ENCODE data around the gene OR5AK2. TPM values are rescaled to one million over a fixed set of nuclear protein-coding genes. Genes with fewer than 3 reads are reported as not detected.
"Not testable (repeated sequence)": the region's sequence is repeated elsewhere in the genome, so short reads cannot be mapped to it uniquely, and the experiment has no call there.

The OR5AK2 gene, protein sequence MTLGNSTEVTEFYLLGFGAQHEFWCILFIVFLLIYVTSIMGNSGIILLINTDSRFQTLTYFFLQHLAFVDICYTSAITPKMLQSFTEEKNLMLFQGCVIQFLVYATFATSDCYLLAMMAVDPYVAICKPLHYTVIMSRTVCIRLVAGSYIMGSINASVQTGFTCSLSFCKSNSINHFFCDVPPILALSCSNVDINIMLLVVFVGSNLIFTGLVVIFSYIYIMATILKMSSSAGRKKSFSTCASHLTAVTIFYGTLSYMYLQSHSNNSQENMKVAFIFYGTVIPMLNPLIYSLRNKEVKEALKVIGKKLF
- total RNA-seq (2014; rRNA removed; shearing (Covaris generic); ENCODE audit: low replicate concordance), result not detected in 2 replicates

DNA sequence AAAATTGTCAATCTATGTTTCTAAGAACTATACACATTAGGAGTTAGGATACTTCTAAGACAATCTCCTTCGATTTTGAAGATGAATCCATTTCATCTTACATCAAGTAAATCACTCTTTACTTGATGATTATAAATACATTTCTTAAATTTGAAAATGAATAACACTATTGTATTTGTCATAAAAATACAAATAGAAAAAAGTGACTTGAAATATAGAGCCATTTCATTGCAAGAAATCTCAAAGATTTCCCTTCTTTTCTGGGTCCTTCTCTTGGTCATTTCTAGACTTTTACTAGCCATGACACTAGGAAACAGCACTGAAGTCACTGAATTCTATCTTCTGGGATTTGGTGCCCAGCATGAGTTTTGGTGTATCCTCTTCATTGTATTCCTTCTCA, at the start of gene OR5AK2:
Gene OR5AK2, plus strand, starts transcription at position 301 of the 400 bp plus-strand sequence. Its CDS starts 0 bp downstream, at position 301.
- no peaks in the 10 kb centered on the region for H3K36me3 ChIP-seq
- DNase-seq, result no peak
- H3K9me3 ChIP-seq, result no peaks in the 10 kb centered on the region
- no peaks in the 10 kb centered on the region; the same call in 1 of the 2 replicates for H3K27me3 ChIP-seq
- H3K4me3 ChIP-seq, result no peak within 1 kb of the TSS

DNA sequence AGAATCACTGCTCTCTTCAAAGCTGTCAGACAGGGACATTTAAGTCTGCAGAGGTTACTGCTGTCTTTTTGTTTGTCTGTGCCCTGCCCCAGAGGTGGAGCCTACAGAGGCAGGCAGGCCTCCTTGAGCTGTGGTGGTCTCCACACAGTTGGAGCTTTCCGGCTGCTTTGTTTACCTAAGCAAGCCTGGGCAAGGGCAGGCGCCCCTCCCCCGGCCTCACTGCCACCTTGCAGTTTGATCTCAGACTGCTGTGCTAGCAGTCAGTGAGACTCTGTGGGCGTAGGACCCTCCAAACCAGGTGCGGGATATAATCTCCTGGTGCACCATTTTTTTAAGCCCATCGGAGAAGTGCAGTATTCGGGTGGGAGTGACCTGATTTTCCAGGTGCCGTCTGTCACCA, 43.2 kb upstream of the OR5AK2 start:
- DNase-seq, H3K27me3 ChIP-seq, H3K9me3 ChIP-seq, H3K36me3 ChIP-seq, H3K4me3 ChIP-seq: not testable (repeated sequence)

DNA sequence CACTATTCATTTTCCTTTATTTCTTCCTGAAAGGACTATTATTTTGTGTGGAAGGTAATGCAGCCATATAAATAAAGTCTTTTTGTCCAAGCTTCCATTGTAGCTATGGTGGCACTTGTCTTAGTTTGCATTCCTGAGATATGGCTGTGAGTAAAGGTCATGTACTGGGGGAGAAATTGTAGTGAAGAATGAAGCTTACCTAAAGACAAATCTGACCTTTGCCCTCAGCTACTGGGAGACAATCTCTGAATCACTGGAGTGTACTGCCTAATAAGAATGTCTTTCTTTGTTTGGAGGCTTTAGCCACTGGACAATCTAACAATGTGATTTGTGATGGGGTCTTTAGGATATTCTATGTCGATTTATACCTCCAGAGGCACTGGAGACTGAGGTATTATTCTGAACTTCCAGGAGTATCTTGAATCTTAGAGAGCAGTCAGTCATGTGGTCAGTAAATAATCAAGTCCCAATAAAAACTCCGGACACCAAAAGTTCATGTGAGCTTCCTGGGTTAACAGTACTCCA, 39.7 kb upstream of the OR5AK2 start:
- DNase-seq, result no peak

DNA sequence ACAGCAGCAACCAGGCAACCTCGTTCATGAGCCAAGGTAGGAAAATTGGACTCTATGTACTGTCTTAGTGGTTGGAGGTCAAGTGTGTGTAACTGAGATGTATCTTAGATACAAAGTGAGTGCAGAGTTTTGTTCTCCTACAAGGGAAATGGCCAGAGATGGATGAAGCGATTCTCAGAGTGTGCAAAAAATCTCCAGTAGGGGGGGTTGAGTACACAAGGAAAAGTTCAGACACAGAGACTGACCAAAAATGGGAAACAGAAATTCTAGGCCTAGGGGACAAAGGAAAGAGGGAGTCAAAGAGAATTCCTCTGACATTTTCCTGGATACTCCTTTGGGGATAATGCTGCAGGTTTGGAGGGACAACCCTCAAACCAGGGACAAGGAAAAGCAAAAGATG, 38.2 kb upstream of the OR5AK2 start:
- DNase-seq, result no peak
- no peaks in the 10 kb centered on the region for H3K27me3 ChIP-seq
- no peaks in the 10 kb centered on the region for H3K36me3 ChIP-seq
- H3K4me3 ChIP-seq, result no peak overlapping the region
- no peaks in the 10 kb centered on the region for H3K9me3 ChIP-seq

More for the DNA sequence above, 39.7 kb upstream of the OR5AK2 start:
- no peaks in the 10 kb centered on the region for H3K27me3 ChIP-seq
- H3K36me3 ChIP-seq, result no peaks in the 10 kb centered on the region
- no peak overlapping the region for H3K4me3 ChIP-seq
- no peaks in the 10 kb centered on the region for H3K9me3 ChIP-seq

DNA sequence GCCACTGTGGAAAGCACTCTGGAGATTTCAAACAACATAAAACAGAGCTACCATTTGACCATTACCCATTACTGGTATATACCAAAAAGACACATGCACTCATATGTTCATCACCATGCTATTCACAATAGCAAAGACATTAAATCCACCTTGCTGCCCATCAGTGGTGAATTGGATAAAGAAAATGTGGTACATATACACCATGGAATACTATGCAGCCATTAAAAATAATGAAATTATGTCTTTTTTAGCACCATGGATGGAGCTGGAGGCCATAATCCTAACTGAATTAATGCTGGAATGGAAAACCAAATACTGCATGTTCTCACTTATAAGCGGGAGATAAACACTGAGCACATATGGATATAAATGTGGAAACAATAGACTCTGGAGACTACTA, 34.8 kb upstream of the OR5AK2 start:
- not testable (repeated sequence) for H3K4me3 ChIP-seq, H3K36me3 ChIP-seq, DNase-seq, H3K27me3 ChIP-seq, H3K9me3 ChIP-seq

DNA sequence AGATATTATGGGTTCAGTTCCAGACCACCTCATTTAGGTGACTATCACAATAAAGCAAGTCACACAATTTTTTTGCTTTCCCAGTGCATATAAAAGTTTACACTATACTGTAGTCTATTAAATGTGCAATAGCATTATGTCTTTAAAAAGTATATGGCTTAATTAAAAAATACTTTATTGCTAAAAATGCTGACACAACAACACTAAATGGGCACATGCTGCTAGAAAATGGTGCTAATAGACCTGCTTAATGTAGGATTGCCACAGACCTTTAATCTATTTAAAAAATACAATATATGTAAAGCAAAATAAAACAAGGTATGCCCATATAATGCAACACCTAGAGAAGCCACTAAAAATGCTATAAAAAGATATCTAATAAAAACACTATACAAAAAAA, 27.1 kb upstream of the OR5AK2 start:
- Histone ChIP-seq H3K36me3 (no peaks in the 10 kb centered on the region), H3K9me3 (no peaks in the 10 kb centered on the region), H3K27me3 (no peaks in the 10 kb centered on the region), H3K4me3 (no peak overlapping the region)
- DNase-seq, result no peak

DNA sequence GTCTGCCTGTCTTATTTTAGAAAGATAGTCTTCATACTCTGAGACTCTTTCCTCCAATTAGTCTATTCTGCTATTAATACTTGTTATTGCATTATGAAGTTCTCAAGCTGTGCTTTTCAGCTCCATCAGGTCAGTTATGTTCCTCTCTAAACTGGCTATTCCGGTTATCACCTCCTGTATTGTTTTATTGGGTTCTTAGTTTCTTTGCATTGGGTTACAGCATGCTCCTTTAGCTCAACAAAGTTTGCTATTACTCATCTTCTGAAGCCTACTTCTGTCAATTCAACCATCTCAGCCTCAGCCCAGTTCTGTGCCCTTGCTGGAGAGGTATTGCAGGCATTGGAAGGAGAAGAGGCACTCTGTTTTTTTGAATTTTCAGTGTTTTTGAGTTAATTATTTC, 21.0 kb upstream of the OR5AK2 start:
- DNase-seq, result no peak
- H3K9me3 ChIP-seq, result no peaks in the 10 kb centered on the region
- no peak overlapping the region for H3K4me3 ChIP-seq

DNA sequence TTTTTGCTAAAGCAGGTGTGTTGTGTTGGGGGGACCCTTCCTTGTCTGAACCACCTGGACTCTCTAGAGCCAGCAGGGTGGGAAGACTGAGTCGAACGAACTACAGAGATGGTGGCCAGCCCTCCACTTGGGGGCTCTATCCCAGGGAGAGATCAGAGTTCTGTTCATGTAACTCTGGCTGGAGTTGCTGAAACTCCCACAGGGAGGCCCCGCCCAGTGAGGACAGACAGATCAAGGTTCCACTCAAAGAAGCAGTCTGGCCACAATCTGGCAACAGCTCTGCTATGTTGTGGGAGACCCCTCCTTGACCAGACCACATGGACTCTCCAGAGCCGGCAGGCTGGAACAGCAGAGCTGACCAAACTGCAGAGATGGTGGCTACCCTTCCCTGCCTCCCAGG, 20.2 kb upstream of the OR5AK2 start:
- Histone ChIP-seq H3K9me3 (no peaks in the 10 kb centered on the region), H3K36me3 (no peaks in the 10 kb centered on the region), H3K4me3 (no peak overlapping the region), H3K27me3 (no peaks in the 10 kb centered on the region)
- DNase-seq, result no peak

More for the DNA sequence above, 21.0 kb upstream of the OR5AK2 start:
- H3K36me3 ChIP-seq, result no peaks in the 10 kb centered on the region
- H3K27me3 ChIP-seq, result no peaks in the 10 kb centered on the region

DNA sequence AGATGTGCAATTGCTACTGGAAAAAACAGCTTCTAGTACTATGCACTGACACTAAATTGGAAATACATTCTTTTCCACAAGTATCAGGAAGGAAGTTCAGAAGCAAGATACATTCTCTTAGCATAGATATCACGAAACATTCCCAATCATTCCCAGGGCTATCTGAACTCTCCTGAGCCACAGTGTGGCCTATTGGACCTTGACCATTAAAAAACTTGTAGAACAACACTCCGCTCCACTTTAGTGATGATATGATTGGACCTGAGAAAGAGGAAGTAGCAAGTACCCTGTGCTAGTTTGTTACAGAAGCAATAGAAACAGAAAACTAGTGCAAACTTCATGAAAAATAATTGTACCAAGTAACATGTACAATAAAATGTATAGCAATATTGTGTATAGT, 11.4 kb upstream of the OR5AK2 start:
- Histone ChIP-seq H3K27me3 (no peaks in the 10 kb centered on the region), H3K4me3 (no peak overlapping the region), H3K9me3 (no peaks in the 10 kb centered on the region), H3K36me3 (no peaks in the 10 kb centered on the region)
- DNase-seq, result no peak

DNA sequence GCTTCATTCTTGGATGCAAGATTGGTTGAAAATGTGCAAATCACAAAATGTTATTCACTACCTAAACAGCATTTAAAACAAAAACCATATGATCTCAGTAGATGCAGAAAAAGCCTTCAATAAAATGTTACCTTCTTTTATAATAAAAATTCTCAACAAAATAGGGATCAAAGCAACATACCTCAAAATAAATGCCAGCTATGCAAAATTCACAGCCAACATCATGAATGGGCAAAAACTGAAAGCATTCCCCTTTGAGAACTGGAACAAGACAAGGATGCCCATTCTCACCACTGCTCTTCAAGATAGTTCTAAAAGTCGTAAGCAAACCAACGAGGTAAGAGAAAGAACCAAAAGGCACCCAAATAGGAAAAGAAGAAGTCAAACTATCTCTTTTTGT, 2.0 kb downstream of the OR5AK2 start:
- Histone ChIP-seq H3K9me3 (peaks cover 7% of the 10 kb centered on the region; the same call in 1 of the 2 replicates), H3K27me3 (no peaks in the 10 kb centered on the region), H3K36me3 (no peaks in the 10 kb centered on the region), H3K4me3 (no peak overlapping the region)
- no peak for DNase-seq

DNA sequence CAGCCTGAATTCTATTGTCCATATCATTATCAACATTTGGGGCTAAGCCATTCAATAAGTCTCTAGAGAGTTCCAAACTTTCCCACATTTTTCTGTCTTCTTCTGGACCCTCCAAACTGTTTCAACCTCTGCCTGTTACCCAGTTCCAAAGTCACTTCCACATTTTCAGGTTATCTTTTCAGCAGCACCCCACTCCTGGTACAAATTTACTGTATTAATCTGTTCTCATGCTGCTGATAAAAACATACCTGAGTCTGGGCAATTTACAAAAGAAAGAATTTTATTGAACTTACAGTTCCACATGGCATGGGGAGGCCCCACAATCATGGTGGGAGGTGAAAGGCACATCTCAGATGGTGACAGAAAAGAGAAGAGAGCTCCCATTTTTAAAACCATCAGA, 5.8 kb downstream of the OR5AK2 start:
- Histone ChIP-seq H3K27me3 (no peaks in the 10 kb centered on the region), H3K4me3 (no peak overlapping the region), H3K36me3 (no peaks in the 10 kb centered on the region), H3K9me3 (peaks cover 7% of the 10 kb centered on the region; the same call in 1 of the 2 replicates)
- DNase-seq, result no peak

DNA sequence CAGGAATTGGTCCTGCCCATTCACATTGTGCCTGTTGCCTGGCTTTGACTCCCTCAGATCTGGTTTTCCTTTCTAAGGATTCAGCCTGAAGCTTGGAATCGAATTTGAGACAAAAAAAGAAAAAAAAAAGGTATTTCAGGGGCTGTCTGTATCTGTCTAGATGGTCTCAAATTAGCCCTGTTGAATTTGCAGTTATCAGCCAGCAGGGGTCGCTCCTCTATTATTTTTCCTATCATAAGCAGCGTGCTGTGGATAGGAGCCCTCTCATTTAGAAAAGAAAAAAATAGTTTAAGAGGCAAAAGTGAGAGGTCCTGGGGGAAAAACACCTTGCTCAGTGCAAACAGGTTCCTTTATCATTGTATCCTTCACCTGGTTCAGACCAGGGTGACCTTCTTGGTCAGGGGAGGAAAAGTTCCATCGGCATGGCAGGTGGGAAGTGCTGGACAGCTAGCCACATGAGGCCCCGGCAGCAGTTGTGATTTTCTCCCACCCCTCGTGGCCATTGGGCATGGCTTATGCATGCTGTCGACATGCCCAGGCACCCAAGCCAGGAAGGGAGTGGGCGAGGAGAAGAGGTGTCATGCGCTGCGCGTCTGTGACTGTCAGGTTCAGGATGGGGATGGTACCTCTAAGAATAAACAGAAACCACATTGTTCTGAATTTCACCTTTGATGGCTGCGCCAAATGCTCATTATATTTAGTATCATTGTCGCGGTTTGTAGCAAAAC, 13.1 kb downstream of the OR5AK2 start:
- Histone ChIP-seq H3K4me3 (no peak overlapping the region), H3K9me3 (0 out of 2 replicates have a peak, but pooled peaks cover 3% of the 10 kb centered on the region), H3K36me3 (no peaks in the 10 kb centered on the region), H3K27me3 (no peaks in the 10 kb centered on the region)
- no peak for DNase-seq

DNA sequence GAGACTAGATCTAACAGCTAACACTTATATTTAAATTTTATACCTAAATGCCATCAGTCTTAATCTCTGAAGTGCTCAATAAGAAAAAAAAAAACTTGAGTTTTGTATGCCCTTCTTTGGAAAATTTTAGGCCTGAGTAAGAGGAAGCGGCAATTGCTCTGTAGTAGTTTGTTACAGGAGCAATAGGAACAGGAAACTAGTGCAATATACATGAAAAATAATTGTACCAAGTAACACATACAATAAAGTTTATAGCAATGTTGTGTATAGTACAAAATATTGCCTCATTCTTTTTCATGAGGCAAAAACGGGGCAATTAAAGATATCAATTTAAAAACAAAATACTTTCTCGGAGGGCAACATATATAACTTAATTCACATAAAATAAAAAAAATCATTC, 19.7 kb downstream of the OR5AK2 start:
- Histone ChIP-seq H3K9me3 (no peaks in the 10 kb centered on the region), H3K27me3 (peaks cover 2% of the 10 kb centered on the region; the same call in 1 of the 2 replicates), H3K4me3 (no peak overlapping the region), H3K36me3 (no peaks in the 10 kb centered on the region)
- DNase-seq, result no peak

DNA sequence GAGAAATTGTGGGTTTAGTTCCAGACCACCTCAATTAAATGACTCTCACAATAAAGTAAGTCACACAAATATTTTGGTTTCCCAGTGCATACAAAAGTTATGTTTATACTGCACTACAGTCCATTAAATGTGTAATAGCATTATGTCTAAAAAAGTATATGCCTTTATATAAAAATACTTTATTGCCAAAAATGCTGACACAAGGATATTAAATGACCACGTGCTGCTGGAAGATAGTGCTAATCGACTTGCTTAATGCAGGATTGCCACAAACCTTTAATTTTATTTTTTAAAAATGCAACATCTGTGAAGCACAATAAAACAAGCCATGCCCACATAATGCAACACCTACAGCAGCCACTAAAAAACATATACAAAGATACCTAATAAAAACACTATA, 27.0 kb downstream of the OR5AK2 start:
- Histone ChIP-seq H3K36me3 (no peaks in the 10 kb centered on the region), H3K4me3 (no peak overlapping the region), H3K9me3 (no peaks in the 10 kb centered on the region), H3K27me3 (peaks cover 3% of the 10 kb centered on the region)
- DNase-seq, result no peak

DNA sequence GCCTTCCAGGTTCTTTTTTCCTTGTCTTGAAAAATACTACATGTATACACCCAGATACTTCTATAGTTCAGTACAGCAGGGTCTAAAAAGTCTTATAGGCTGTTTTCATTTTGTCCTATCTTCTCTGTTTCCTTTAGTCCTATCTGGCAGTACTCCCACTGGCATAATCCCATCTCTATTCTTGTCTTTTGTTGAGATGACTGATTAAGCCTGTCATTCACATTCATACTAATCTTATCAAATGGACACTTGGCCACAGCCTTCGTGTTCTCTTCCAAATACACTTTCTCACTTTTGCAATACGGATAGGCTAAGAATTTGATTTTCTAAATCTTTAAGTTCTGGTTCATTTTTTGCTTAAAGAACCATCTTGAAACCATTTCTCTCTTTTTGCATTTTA, 42.8 kb downstream of the OR5AK2 start:
- DNase-seq, result no peak
- Histone ChIP-seq H3K27me3 (no peaks in the 10 kb centered on the region), H3K36me3 (no peaks in the 10 kb centered on the region), H3K9me3 (no peaks in the 10 kb centered on the region), H3K4me3 (no peak overlapping the region)
